Hippocampal formation (tissue), 2 donors: ENCODE measurements around the gene AKT1.

Experiments used
- DNase-seq, 2 donors: peaks; one replicate each; lab custom pipeline; 2025; lab: John Stamatoyannopoulos, UW

Gene AKT1

GRCh38 chr14:104786091-104786586 is 9.4 kb downstream of the AKT1 start:
- DNase-seq = no peak

GRCh38 chr14:104785708-104786080 is 9.9 kb downstream of the AKT1 start:
- DNase-seq = no peak

- DNase-seq = no peak
These were observed 10.5 kb downstream of the AKT1 start for GRCh38 chr14:104784846-104785707.

- DNase-seq = no peak
These were observed 11.4 kb downstream of the AKT1 start for GRCh38 chr14:104784218-104784568.

- no peak for DNase-seq
These were observed 11.9 kb downstream of the AKT1 start for GRCh38 chr14:104783484-104784217.

GRCh38 chr14:104782808-104783139 is 12.8 kb downstream of the AKT1 start:
- DNase-seq = no peak

- DNase-seq = no peak
These were observed 13.3 kb downstream of the AKT1 start for GRCh38 chr14:104782086-104782807.

- no peak for DNase-seq
These were observed 14.1 kb downstream of the AKT1 start for GRCh38 chr14:104781271-104782077.

- DNase-seq = no peak
These were observed 15.0 kb downstream of the AKT1 start for GRCh38 chr14:104780513-104781030.

GRCh38 chr14:104779776-104780512 is 15.6 kb downstream of the AKT1 start:
- no peak for DNase-seq

GRCh38 chr14:104778694-104779331 is 16.7 kb downstream of the AKT1 start:
- DNase-seq = no peak

GRCh38 chr14:104777808-104778249 is 17.7 kb downstream of the AKT1 start:
- DNase-seq = no peak

- DNase-seq = no peak
These were observed 18.4 kb downstream of the AKT1 start for GRCh38 chr14:104776961-104777807.

- DNase-seq = no peak
These were observed 19.1 kb downstream of the AKT1 start for GRCh38 chr14:104776481-104776880.

- DNase-seq = no peak
These were observed 20.5 kb downstream of the AKT1 start for GRCh38 chr14:104775073-104775489.

GRCh38 chr14:104774453-104775072 is 21.0 kb downstream of the AKT1 start:
- DNase-seq = no peak

GRCh38 chr14:104773505-104774452 is 21.8 kb downstream of the AKT1 start:
- no peak for DNase-seq
